Heart right ventricle (tissue), 16 donors: ENCODE measurements around the gene LTBP1. TPM values are rescaled to one million over a fixed set of nuclear protein-coding genes. Genes with fewer than 3 reads are reported as not detected.
A peak's percentile ranks its signal among the peaks of the same experiment; 100 is the strongest.

Experiments used
- ATAC-seq, 8 donors: fragments of 200-7000 bp; cut with Tn5 transposase; one replicate each; pipeline ENCODE4 v1.9.1; 2020; ENCODE audit warnings: mild to moderate bottlenecking in 8 of 8, moderate library complexity in 8 of 8, moderate number of reproducible peaks in 1 of 8
- DNase-seq, 2 donors: peaks; one replicate each; pipeline ENCODE4 v3.0.0-alpha.2; 2020
- H3K27ac ChIP-seq, 10 donors: fragments of 200-600 bp; sonication (generic) in 2 of 10; one replicate each; pipeline versions ENCODE4 v1.5.0 to v1.8.0; 2020 to 2022; ENCODE audit warnings: mild to moderate bottlenecking in 3 of 10
- H3K27me3 ChIP-seq, 7 donors: fragments of 200-600 bp; one replicate each; pipeline ENCODE4 v1.8.0; 2021 to 2022; ENCODE audit warnings: mild to moderate bottlenecking in 2 of 7
- H3K36me3 ChIP-seq, 9 donors: fragments of 200-600 bp; sonication (generic) in 1 of 9; one replicate each; pipeline versions ENCODE4 v1.5.0 to v1.8.0; 2020 to 2022; ENCODE audit warnings: mild to moderate bottlenecking in 2 of 9
- H3K4me1 ChIP-seq, 9 donors: fragments of 200-600 bp; sonication (generic) in 1 of 9; one replicate each; pipeline versions ENCODE4 v1.5.0 to v1.8.0; 2020 to 2022; ENCODE audit warnings: mild to moderate bottlenecking in 4 of 9
- H3K4me3 ChIP-seq, 10 donors: fragments of 200-600 bp; sonication (generic) in 2 of 10; one replicate each; pipeline versions ENCODE4 v1.5.0 to v1.8.0; 2020 to 2022; ENCODE audit warnings: mild to moderate bottlenecking in 7 of 10, moderate library complexity in 2 of 10
- H3K9me3 ChIP-seq, 11 donors: fragments of 200-600 bp in 10 of 11; sonication (generic) in 2 of 11; one replicate each; pipeline versions ENCODE4 v1.5.0 to v1.8.0; 2013 to 2022; ENCODE audit warnings: mild to moderate bottlenecking in 2 of 11, control low read depth in 1 of 11, moderate library complexity in 1 of 11
- CTCF ChIP-seq, 9 donors: fragments of 200-600 bp; sonication (generic) in 2 of 9; IDR thresholded peaks; one replicate each; pipeline versions ENCODE4 v1.5.0 to v1.8.0; 2021 to 2022; ENCODE audit warnings: antibody characterized with exemption in 9 of 9, mild to moderate bottlenecking in 5 of 9, moderate library complexity in 1 of 9
- WGBS, 2 donors: extraction: QIAGEN DNeasy Blood & Tissue Kit; methylation state at CpG; one replicate each; pipeline ENCODE4 v1.1.7; 2013; ENCODE audit warnings: inconsistent platforms in 1 of 2; 5-methylcytosine and 5-hydroxymethylcytosine counted together
- intact Hi-C, 10 donors: fragments of 100-400 bp; cut with DNase I; formaldehyde crosslinking; loops; one replicate each; pipeline versions ENCODE4 v1.11.1 to v1.14.2; 2022
- polyA plus RNA-seq, 2 donors: library from polyadenylated mRNA; stranded (reverse); fragments of 200-250 nt; gene quantifications; one replicate each; pipeline ENCODE4 v1.2.3, GENCODE V29; 2013
- total RNA-seq, 10 donors: library from RNA; stranded (reverse); fragmentation: NEBNext Ultra II Directional in 3 of 10; extraction: Animal tissue kit (Norgen Biotek cat#: 25700) in 3 of 10; gene quantifications; one replicate each; pipeline versions ENCODE4 v1.2.1 to v1.2.4, GENCODE V29; 2021 to 2023
- donor health status: Arrhythmogenic right ventricular cardiomyopathy.
- donor health status: ischemic (EF 13 %, LVEDD 7.1; RV severe dilation, severe dysfunction).
- donor health status: healthy with polysubstance abuse.
- donor health status: DM: no; HTN: yes; CAD: no.
- donor health status: DM: no; HTN: no; CAD: no.
- donor health status: ischemic (EF 25% LVEDD 6.9; RV normal size, moderate dysfunction).
- donor health status: ischemic (EF 25% LVEDD 5.7; RV mildly dilated, moderate dysfunction).
- donor health status: healthy.
- donor health status: DM: yes; HTN: yes; CAD: no.
- donor health status: Ischemic cardiomyopathy.
- donor health status: ischemic (EF 35%, LVEDD 5.7; RV mildly dilated, moderate dysfunction).
- donor health status: nonischemic (EF 11% LVEDD 7.7; RV severe dilation, severe dysfunction).
- donor health status: DM: yes; HTN: yes; CAD: no.
- donor health status: PGD.
- donor health status: ischemic (EF 29% LVEDD 5.4; RV normal size, mild dysfunction).
- donor health status: nonischemic (EF 23%, LVEDD 6.1; RV moderate dilation, normal function).

LTBP1 gene
- total and polyA plus RNA-seq, 12 donors = 22.4 to 164 (median 84.3) TPM

- Histone ChIP-seq H3K4me1 (peaks cover 0 to 14% (median 0%) of the 10 kb centered on the region in 9 donors), H3K27ac (no peak overlapping the region), H3K36me3 (no peaks in the 10 kb centered on the region), H3K27me3 (no peaks in the 10 kb centered on the region), H3K4me3 (no peak overlapping the region), H3K9me3 (no peaks in the 10 kb centered on the region)
- ATAC-seq (no peak), DNase-seq (no peak)
- no peak for TF ChIP-seq CTCF (IDR thresholded peaks at IDR 0.05)
- intact Hi-C loops = loop anchor here in 1 of 10 donors (10.0 kb wide), 1 partner anchor 67 kb away; no protein-coding TSS in a partner anchor
- WGBS, 2 donors = 95 to 98% methylated on average over 10 of the region's 10 CpGs
Measured at GRCh38 chr2:33121925-33122324, 175.2 kb downstream of the LTBP1 start.

- intact Hi-C loops = loop anchor here in 1 of 10 donors (10.0 kb wide), 1 partner anchor 68 kb away; no protein-coding TSS in a partner anchor
- H3K27ac ChIP-seq = peak overlapping the region in 2 of 10 donors; percentile 15 to 43
- no peak overlapping the region for H3K4me3 ChIP-seq
- ATAC-seq (peak in 7 of 8 donors; percentile 13 to 79 (median 61)), DNase-seq (no peak)
- peaks cover 0 to 20% (median 0%) of the 10 kb centered on the region in 9 donors for H3K4me1 ChIP-seq
- H3K9me3 ChIP-seq = no peaks in the 10 kb centered on the region
- WGBS, 2 donors = 71 to 74% methylated on average over 3 of the region's 3 CpGs
- no peak for TF ChIP-seq CTCF (IDR thresholded peaks at IDR 0.05)
- H3K27me3 ChIP-seq = no peaks in the 10 kb centered on the region
- no peaks in the 10 kb centered on the region for H3K36me3 ChIP-seq
Measured at GRCh38 chr2:33122726-33123125, 176.0 kb downstream of the LTBP1 start.

GRCh38 chr2:33123216-33123615 lies 176.5 kb downstream of the LTBP1 start:
- H3K27ac ChIP-seq = peak overlapping the region in 2 of 10 donors; percentile 15 to 43

GRCh38 chr2:33126552-33126951 lies 179.8 kb downstream of the LTBP1 start:
- WGBS, 2 donors = 84 to 85% methylated on average over 1 of the region's 1 CpG
- H3K36me3 ChIP-seq = no peaks in the 10 kb centered on the region
- ATAC-seq (no peak), DNase-seq (no peak)
- no peaks in the 10 kb centered on the region for H3K9me3 ChIP-seq
- H3K4me3 ChIP-seq = no peak overlapping the region
- no peak for TF ChIP-seq CTCF (IDR thresholded peaks at IDR 0.05)
- intact Hi-C loops = loop anchor here in 1 of 10 donors (10.0 kb wide), 1 partner anchor 72 kb away; no protein-coding TSS in a partner anchor
- H3K27ac ChIP-seq = peak overlapping the region in 2 of 10 donors; percentile 7 to 57
- H3K4me1 ChIP-seq = peaks cover 0 to 37% (median 5%) of the 10 kb centered on the region in 9 donors
- no peaks in the 10 kb centered on the region for H3K27me3 ChIP-seq

More at GRCh38 chr2:33123216-33123615, 176.5 kb downstream of the LTBP1 start:
- H3K36me3 ChIP-seq = no peaks in the 10 kb centered on the region
- H3K4me1 ChIP-seq = peaks cover 0 to 24% (median 0%) of the 10 kb centered on the region in 9 donors
- ATAC-seq (no peak), DNase-seq (no peak)
- H3K27me3 ChIP-seq = no peaks in the 10 kb centered on the region
- intact Hi-C loops = loop anchor here in 1 of 10 donors (10.0 kb wide), 1 partner anchor 68 kb away; no protein-coding TSS in a partner anchor
- no peak for TF ChIP-seq CTCF (IDR thresholded peaks at IDR 0.05)
- H3K9me3 ChIP-seq = no peaks in the 10 kb centered on the region
- no peak overlapping the region for H3K4me3 ChIP-seq
